MCF 10A (cell line): ENCODE measurements around the gene RXRA. TPM values are rescaled to one million over a fixed set of nuclear protein-coding genes. Genes with fewer than 3 reads are reported as not detected.

ENCODE experiments used
- BruUV-seq: library from RNA; stranded (reverse); fragments of 400-500 nt; replicated peaks from 2 replicates; lab custom pipeline; 2021; lab: Mats Ljungman, UMichigan
- CTCF ChIA-PET: fragments of 300-600 bp; sonication (Branson Sonifier 250); formaldehyde crosslinking; extraction: SDS; loops from one replicate; lab custom pipeline; 2021; ENCODE audit warnings: antibody characterized with exemption, inconsistent platforms; lab: Yijun Ruan, JAX
- POLR2A ChIA-PET: fragments of 300-600, 350-650 bp; sonication (Branson Sonifier 250); formaldehyde crosslinking; extraction: SDS; loops from one replicate; lab custom pipeline; 2020; ENCODE audit warnings: antibody characterized with exemption, inconsistent platforms; lab: Yijun Ruan, JAX
- DNase-seq: peaks from one replicate; pipeline ENCODE4 v3.0.0-alpha.2; 2018; ENCODE audit not compliant: unreplicated experiment
- H3K27ac Mint-ChIP-seq: one replicate; pipeline ENCODE4 v1.8.0; 2022; ENCODE audit warnings: mild to moderate bottlenecking, low read depth, mixed read lengths; ENCODE audit not compliant: unreplicated experiment
- H3K27me3 Mint-ChIP-seq: one replicate; pipeline ENCODE4 v1.8.0; 2022; ENCODE audit warnings: mixed read lengths; ENCODE audit not compliant: insufficient read depth, unreplicated experiment
- H3K36me3 Mint-ChIP-seq: one replicate; pipeline ENCODE4 v1.8.0; 2022; ENCODE audit warnings: mild to moderate bottlenecking, moderate library complexity, mixed read lengths; ENCODE audit not compliant: insufficient read depth, unreplicated experiment
- H3K4me1 Mint-ChIP-seq: one replicate; pipeline ENCODE4 v1.8.0; 2022; ENCODE audit warnings: mixed read lengths; ENCODE audit not compliant: insufficient read depth, unreplicated experiment
- H3K4me3 Mint-ChIP-seq: one replicate; pipeline ENCODE4 v1.8.0; 2022; ENCODE audit warnings: mild to moderate bottlenecking, moderate library complexity, mixed read lengths; ENCODE audit not compliant: unreplicated experiment
- H3K9me3 Mint-ChIP-seq: one replicate; pipeline ENCODE4 v1.8.0; 2022; ENCODE audit warnings: mixed read lengths; ENCODE audit not compliant: unreplicated experiment
- CTCF ChIP-seq: fragments of 200-600 bp; IDR thresholded peaks from one replicate; pipeline ENCODE4 v1.8.0; 2022; ENCODE audit warnings: antibody characterized with exemption, mild to moderate bottlenecking; ENCODE audit not compliant: unreplicated experiment
- intact Hi-C: fragments of 100-400 bp; cut with micrococcal nuclease; formaldehyde crosslinking; loops from 2 replicates; pipeline ENCODE4 v1.14.1; 2022
- total RNA-seq: library from RNA; stranded (reverse); gene quantifications from 2 replicates; pipeline ENCODE4 v1.2.3, GENCODE V29; 2022

The RXRA gene
- total RNA-seq, 1 experiment from 2014 or later: 65.5 TPM

GRCh38 chr9:134473141-134474054, 147.1 kb downstream of the RXRA start:
- Mint-ChIP-seq H3K27ac (no peak overlapping the region), H3K4me1 (no peaks in the 10 kb centered on the region), H3K9me3 (no peaks in the 10 kb centered on the region), H3K36me3 (no peaks in the 10 kb centered on the region), H3K27me3 (no peaks in the 10 kb centered on the region), H3K4me3 (no peak overlapping the region)
- TF ChIP-seq CTCF: no peak
- ChIA-PET POLR2A (no interaction called here), CTCF (interaction anchor here (0.6 kb wide), 1 partner anchor 397 kb away, joined by 3 read pairs; no protein-coding TSS in a partner anchor)
- intact Hi-C loops: no loop called here
- DNase-seq: no peak
- no TSS peak for BruUV-seq

- H3K36me3 Mint-ChIP-seq: no peaks in the 10 kb centered on the region
- peak; percentile 12 for DNase-seq
- TF ChIP-seq CTCF: no peak
- BruUV-seq: no TSS peak
- intact Hi-C loops: no loop called here
- no peaks in the 10 kb centered on the region for H3K9me3 Mint-ChIP-seq
- H3K4me3 Mint-ChIP-seq: no peak overlapping the region
- H3K27me3 Mint-ChIP-seq: no peaks in the 10 kb centered on the region
- ChIA-PET POLR2A (no interaction called here), CTCF (no interaction called here)
- no peak overlapping the region for H3K27ac Mint-ChIP-seq
- no peaks in the 10 kb centered on the region for H3K4me1 Mint-ChIP-seq
Observed at GRCh38 chr9:134474055-134474370, 147.8 kb downstream of the RXRA start.

GRCh38 chr9:134475011-134475790, 148.9 kb downstream of the RXRA start:
- no peaks in the 10 kb centered on the region for H3K4me1 Mint-ChIP-seq
- ChIA-PET POLR2A (no interaction called here), CTCF (no interaction called here)
- DNase-seq: peak; percentile 49
- no peak for TF ChIP-seq CTCF
- no peaks in the 10 kb centered on the region for H3K27me3 Mint-ChIP-seq
- H3K4me3 Mint-ChIP-seq: no peak overlapping the region
- no peaks in the 10 kb centered on the region for H3K9me3 Mint-ChIP-seq
- BruUV-seq: no TSS peak
- intact Hi-C loops: no loop called here
- no peaks in the 10 kb centered on the region for H3K36me3 Mint-ChIP-seq
- H3K27ac Mint-ChIP-seq: no peak overlapping the region

- Mint-ChIP-seq H3K4me3 (no peak overlapping the region), H3K36me3 (no peaks in the 10 kb centered on the region), H3K27ac (no peak overlapping the region), H3K9me3 (no peaks in the 10 kb centered on the region), H3K27me3 (no peaks in the 10 kb centered on the region), H3K4me1 (no peaks in the 10 kb centered on the region)
- ChIA-PET CTCF (interaction anchor here (0.7 kb wide), 1 partner anchor 214 kb away, joined by 4 read pairs; no protein-coding TSS in a partner anchor), POLR2A (no interaction called here)
- TF ChIP-seq CTCF: no peak
- intact Hi-C loops: no loop called here
- no peak for DNase-seq
- BruUV-seq: no TSS peak
Observed at GRCh38 chr9:134476272-134476941, 150.2 kb downstream of the RXRA start.
